Activated CD8-positive, alpha-beta memory T cell treated with anti-CD3 and anti-CD28 coated beads for 36 hours (primary cell): Measurements from ENCODE around the gene C2orf76. TPM values are rescaled to one million over a fixed set of nuclear protein-coding genes. Genes with fewer than 3 reads are reported as not detected.

ENCODE experiments used
- CTCF ChIA-PET: fragments of 350-600 bp; sonication (Branson Sonifier 250); formaldehyde crosslinking; loops from one replicate; lab custom pipeline; 2021; ENCODE audit warnings: antibody characterized with exemption; lab: Charles Lee
- POLR2A ChIA-PET: fragments of 350-600 bp; sonication (Branson Sonifier 250); formaldehyde crosslinking; loops from one replicate; lab custom pipeline; 2021; ENCODE audit warnings: antibody characterized with exemption; lab: Charles Lee
- total RNA-seq, 2 experiments: library from RNA; stranded (reverse); gene quantifications; one replicate each; pipeline ENCODE4 v1.2.3, GENCODE V29; 2021

Gene C2orf76
- total RNA-seq, 2 experiments from 2014 or later: 21.0 to 22.1 TPM

GRCh38 chr2:119350311-119350998 is 16.2 kb downstream of the C2orf76 start:
- POLR2A ChIA-PET: no interaction called here
- CTCF ChIA-PET: no interaction called here

DNA sequence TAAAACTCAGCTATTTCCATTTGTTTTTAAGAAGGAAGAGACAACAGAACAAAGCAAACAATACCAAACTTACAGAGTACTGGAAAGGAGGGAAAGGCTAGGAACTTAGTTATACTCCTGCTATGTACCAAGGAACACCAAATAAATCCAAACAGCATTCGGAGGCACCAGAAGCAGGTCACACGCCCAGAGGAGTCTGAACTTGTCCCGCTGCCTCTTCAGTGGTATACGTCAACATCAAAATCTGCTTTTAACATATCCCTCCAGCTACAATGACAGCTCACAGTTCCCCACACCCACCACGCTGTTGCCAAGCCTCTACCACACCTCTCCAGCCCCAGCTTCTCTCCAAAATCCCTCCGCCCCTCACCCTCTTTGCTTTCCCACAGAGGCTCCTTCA is 17.3 kb downstream of the C2orf76 start:
- ChIA-PET CTCF (no interaction called here), POLR2A (no interaction called here)

DNA sequence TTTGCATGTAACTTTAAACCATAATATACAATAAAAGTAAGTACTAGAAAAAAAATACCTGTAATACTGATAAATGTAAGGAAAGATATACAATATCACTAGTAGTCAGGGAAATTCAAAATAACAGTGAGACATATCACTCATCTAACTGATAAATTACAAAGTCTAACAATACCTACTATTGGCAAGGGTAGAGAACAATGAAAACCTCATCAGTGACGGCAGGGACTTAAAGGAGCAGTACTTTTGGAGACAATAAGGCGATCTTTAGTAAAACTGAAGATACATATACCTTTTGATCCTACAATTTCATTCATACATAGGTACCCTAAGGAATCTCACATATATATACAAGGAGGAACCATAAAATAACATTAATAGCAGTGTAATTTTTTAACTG is 24.9 kb downstream of the C2orf76 start:
- CTCF ChIA-PET: no interaction called here
- POLR2A ChIA-PET: no interaction called here

DNA sequence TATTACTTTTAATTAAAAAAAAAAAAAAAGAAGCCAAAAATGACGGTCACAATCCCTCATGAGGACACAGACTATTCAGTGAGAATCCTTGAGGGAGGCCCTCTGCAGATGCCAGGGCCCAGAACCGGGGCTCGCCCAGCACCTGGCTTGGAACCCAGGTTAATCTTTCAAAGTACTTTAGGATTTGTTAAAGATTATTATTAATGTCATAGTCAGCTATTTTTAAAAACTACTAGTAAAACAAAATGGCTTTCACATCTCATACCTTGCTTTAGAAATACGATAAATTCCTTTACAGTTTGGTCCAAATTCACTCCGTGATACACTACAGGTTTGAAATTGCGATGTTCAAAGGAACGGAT is 27.1 kb downstream of the C2orf76 start:
- ChIA-PET POLR2A (interaction anchor here (0.7 kb wide), 1 partner anchor 820 kb away, joined by 4 read pairs; no protein-coding TSS in a partner anchor), CTCF (no interaction called here)

DNA sequence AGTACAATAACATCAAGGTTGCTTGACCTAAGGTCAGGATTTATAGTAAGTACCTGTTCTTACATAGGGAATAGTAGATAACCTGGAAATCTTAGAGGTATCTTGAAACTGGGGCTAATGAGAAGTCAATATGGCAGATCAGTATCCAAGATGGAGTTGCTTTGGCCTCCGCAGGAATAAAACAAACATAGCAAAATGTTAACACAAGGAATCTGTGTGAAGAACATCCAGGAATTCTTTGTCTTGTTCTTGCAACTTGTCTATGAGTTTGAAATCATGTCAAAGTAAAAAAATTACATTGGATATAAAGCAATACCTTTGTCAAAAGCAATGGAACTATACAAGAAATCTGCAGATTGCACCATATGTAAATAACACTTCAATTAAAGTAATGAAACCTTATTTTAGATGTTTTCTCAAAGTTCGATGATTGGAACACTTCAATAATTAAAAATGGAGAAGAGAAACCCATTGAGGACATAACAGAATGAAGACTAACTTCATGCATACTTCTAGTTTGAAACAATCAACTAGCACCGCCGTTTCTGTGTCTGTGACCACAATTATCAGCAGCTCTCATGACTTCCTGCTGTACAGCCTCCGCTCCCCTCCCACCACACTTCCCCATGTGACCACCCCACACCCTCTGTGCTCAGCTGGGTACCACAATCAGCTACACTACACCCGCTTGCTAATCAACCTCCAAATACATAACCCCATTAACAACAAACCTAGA is 27.6 kb downstream of the C2orf76 start:
- CTCF ChIA-PET: interaction anchor here (0.5 kb wide), 1 partner anchor 18 kb away, joined by 5 read pairs; no protein-coding TSS in a partner anchor
- POLR2A ChIA-PET: interaction anchor here (0.7 kb wide), 1 partner anchor 819 kb away, joined by 4 read pairs; no protein-coding TSS in a partner anchor

GRCh38 chr2:119338272-119338671 is 28.4 kb downstream of the C2orf76 start:
- ChIA-PET POLR2A (no interaction called here), CTCF (no interaction called here)

GRCh38 chr2:119337749-119338148 is 28.9 kb downstream of the C2orf76 start:
- POLR2A ChIA-PET: no interaction called here
- CTCF ChIA-PET: no interaction called here

DNA sequence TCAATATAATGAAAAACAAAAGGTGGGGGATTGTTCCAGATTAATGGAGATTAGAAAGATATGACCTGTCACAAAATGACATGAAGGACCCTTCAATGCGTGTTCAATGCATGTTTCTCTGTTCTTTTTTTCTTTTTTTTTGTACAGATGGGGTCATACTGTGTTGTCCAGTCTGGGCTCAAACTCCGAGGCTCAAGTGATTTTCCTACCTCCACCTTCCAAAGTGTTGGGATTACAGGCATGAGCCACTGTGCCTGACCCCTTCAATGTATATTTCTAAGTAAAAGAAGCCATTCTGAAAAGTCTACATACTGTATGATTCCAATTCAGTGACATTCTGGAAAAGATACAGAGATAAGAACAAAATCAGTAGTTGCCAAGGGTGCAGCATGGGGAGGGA is 32.8 kb downstream of the C2orf76 start:
- CTCF ChIA-PET: no interaction called here
- POLR2A ChIA-PET: no interaction called here

DNA sequence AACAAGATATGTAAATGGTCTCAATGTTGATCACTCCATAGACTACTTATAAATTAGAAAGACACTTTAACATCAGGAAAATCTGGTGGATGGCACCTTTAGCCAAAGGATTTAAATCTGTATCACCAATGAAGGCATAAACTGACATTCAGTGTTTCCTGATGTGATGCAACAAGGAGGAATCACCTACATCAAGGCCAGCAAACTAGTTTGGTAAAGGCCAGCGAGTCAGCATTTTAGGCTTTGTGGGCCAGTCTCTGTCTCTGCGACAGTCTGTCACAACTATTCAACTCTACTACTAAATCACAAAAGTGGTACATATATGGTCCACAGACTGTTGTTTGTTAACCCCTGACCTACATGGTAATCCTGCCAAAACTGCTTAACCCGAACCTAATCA is 33.3 kb downstream of the C2orf76 start:
- ChIA-PET CTCF (no interaction called here), POLR2A (no interaction called here)

DNA sequence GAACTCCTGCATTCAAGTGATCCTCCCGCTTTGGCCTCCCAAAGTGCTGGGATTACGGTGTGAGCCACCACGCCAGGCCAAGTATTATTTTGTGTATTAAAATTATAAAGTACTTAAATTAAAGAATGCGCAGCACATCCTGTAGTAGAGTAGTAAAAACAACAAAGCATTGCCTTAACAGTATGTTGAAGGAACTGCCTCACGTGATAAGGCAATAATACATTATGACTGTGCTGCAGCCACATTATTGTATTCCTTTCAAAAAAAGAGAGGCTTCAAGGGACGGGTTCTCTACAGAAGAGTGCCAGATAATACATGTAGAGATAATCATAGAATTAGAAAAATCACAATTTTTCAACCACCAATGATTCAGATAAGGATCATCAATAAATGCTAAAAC is 33.7 kb downstream of the C2orf76 start:
- POLR2A ChIA-PET: no interaction called here
- CTCF ChIA-PET: no interaction called here

GRCh38 chr2:119327431-119327830 is 39.2 kb downstream of the C2orf76 start:
- CTCF ChIA-PET: no interaction called here
- POLR2A ChIA-PET: no interaction called here

GRCh38 chr2:119326938-119327337 is 39.7 kb downstream of the C2orf76 start:
- POLR2A ChIA-PET: no interaction called here
- CTCF ChIA-PET: no interaction called here

- POLR2A ChIA-PET: no interaction called here
- CTCF ChIA-PET: no interaction called here
Measured at GRCh38 chr2:119324685-119325270, 41.9 kb downstream of the C2orf76 start.

- ChIA-PET CTCF (no interaction called here), POLR2A (no interaction called here)
Measured at GRCh38 chr2:119323459-119323858, 43.2 kb downstream of the C2orf76 start.

DNA sequence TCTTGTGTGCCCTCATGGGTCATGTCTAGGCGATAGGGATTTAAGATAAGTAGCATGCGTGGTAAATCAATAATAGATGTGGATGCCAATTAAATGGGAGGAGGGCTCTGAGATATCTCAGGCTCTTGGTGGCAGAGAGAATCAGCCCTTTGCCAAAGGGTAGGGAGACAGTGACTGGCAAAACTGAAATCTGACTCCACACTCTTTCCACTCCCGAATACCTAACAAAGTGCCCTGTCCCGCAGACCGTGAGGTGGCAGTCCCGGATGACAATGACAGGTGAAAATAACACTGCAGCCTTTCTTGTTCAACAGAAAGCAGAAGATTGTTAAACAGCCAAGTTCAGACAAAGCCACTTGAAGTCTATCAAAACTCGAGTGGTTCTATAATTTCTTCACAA is 47.0 kb downstream of the C2orf76 start:
- ChIA-PET POLR2A (no interaction called here), CTCF (no interaction called here)

GRCh38 chr2:119317554-119317953 is 49.1 kb downstream of the C2orf76 start:
- CTCF ChIA-PET: no interaction called here
- POLR2A ChIA-PET: no interaction called here

GRCh38 chr2:119316066-119316465 is 50.6 kb downstream of the C2orf76 start:
- POLR2A ChIA-PET: no interaction called here
- CTCF ChIA-PET: no interaction called here

GRCh38 chr2:119315241-119315925 is 51.3 kb downstream of the C2orf76 start:
- ChIA-PET CTCF (no interaction called here), POLR2A (no interaction called here)

DNA sequence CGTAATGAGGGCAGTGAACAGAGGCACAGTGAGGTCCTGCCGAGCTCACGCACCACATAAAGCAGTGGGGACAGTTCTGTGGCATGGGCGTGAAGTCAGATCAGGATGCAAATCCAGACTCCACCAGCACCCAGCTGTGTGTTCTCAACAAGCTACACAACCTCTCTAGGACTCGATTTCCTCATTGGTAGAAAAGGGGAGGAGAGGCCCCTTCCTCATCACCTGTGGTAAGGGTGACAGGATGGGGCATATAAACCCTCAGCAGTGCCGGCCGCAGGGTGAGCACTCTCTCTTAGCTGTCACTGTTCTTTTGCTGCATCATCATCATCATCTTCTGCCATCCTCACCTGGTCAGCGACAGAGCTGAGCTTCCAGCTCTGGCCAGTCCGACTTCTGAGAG is 54.8 kb downstream of the C2orf76 start:
- CTCF ChIA-PET: no interaction called here

DNA sequence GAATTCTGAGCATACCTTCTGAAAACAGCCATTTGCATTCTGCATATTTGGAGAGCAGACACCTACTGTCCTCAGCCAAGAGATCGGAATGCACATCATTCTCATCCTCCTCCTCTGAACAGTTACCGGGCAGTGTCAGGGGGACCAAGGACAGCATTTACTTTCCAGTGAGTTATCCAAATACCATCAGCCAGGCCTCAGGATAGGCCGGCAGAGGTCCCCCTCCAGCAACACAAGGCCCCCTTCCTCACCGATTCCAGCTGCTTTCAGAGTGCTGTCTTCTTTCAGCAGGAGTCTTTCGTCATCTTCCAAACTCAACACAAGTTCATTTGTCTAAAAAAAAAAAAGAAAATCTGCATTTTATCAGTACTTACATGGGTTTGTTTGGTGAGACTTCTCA is 55.3 kb downstream of the C2orf76 start:
- POLR2A ChIA-PET: no interaction called here
- CTCF ChIA-PET: no interaction called here

More for the DNA sequence above, 54.8 kb downstream of the C2orf76 start:
- POLR2A ChIA-PET: no interaction called here
